ENCODE data around the gene HSD11B2.

GRCh38 chr16:67461600-67462278, 30.8 kb downstream of the HSD11B2 start:
- no peak for TF ChIP-seq CTCF (IDR thresholded peaks at IDR 0.05; ENCODE audit: low read length)
- TF ChIP-seq EZH2 (IDR thresholded peaks at IDR 0.05; ENCODE audit: borderline replicate concordance, low read length): no peak
